ENCODE data around the gene STRN. TPM values are rescaled to one million over a fixed set of nuclear protein-coding genes. Genes with fewer than 3 reads are reported as not detected.

The STRN gene
- total and polyA plus RNA-seq, 2 of the 13 experiments (the other 11 are each of a cell fraction or from before 2014, with no cell fraction given), result 10.4 to 19.3 TPM

- TF ChIP-seq EP300 (IDR thresholded peaks at IDR 0.05; ENCODE audit: low read depth in 2 of 2, low read length in 2 of 2), result no peak
- TF ChIP-seq EP300 (CRISPR knock-in tag; IDR thresholded peaks at IDR 0.05; ENCODE audit: borderline replicate concordance), result no peak
- TF ChIP-seq ATF7 (IDR thresholded peaks at IDR 0.05), result peak; percentile 53; the same call in 1 of the 2 replicates
- no peak for TF ChIP-seq ATF7 (CRISPR knock-in tag; IDR thresholded peaks at IDR 0.05)
- 94% methylated on average over 2 of the region's 2 CpGs for WGBS (ENCODE audit: low lambda C conversion rate)
- H3K4me1 ChIP-seq (ENCODE audit: insufficient read depth, low read length), result peaks cover 26% of the 10 kb centered on the region
- no peaks in the 10 kb centered on the region; a peak in 1 of 5 replicates for H3K36me3 ChIP-seq (replicated peaks in 1 of 2; ENCODE audit: control insufficient read depth in 1 of 2, insufficient read depth in 2 of 2, low read length in 2 of 2)
- no peak overlapping the region for H3K27ac ChIP-seq (ENCODE audit: extremely low read length, insufficient read depth, low read length)
- H3K9me3 ChIP-seq (ENCODE audit: low read length), result no peaks in the 10 kb centered on the region
- ATAC-seq, result peak; percentile 74
- no peak overlapping the region for H2AFZ ChIP-seq (ENCODE audit: low read length)
- H3K4me2 ChIP-seq (ENCODE audit: low read depth, low read length), result no peak overlapping the region
- DNase-seq (ENCODE audit: low spot score), result no peak
- no peak for FAIRE-seq
- ChIA-PET POLR2A (no interaction called here), CTCF (ENCODE audit: low intra/inter-chr PET ratio, low total read pairs) (no interaction called here)
- H4K20me1 ChIP-seq (ENCODE audit: insufficient read depth, low read length), result no peaks in the 10 kb centered on the region
- H3K4me3 ChIP-seq (replicated peaks in 1 of 3; ENCODE audit: insufficient read depth in 1 of 3, low read depth in 2 of 3, low read length in 3 of 3), result no peak overlapping the region
- BruUV-seq (replicated peaks), result no TSS peak
- peaks cover 28% of the 10 kb centered on the region for H3K79me2 ChIP-seq (ENCODE audit: insufficient read depth, low read length)
- in situ Hi-C loops (cut with HindIII; ENCODE audit: extremely low pct_ligation_motif_present, low pct_unique_long_range_greater_than_20kb) (no loop called here), intact Hi-C loops (cut with micrococcal nuclease; ENCODE audit: unreplicated experiment) (no loop called here)
- no peak overlapping the region for H3K9ac ChIP-seq (ENCODE audit: insufficient read depth, low read depth, low read length)
- H3K27me3 ChIP-seq (ENCODE audit: control insufficient read depth in 1 of 2, insufficient read depth in 2 of 2, low read length in 2 of 2), result no peaks in the 10 kb centered on the region
These were observed 6.2 kb downstream of the STRN start for GRCh38 chr2:36960005-36960675.

- Histone ChIP-seq H3K79me2 (ENCODE audit: insufficient read depth, low read length) (peaks cover 19% of the 10 kb centered on the region), H3K4me1 (ENCODE audit: insufficient read depth, low read length) (peaks cover 10% of the 10 kb centered on the region), H3K36me3 (replicated peaks in 1 of 2; ENCODE audit: control insufficient read depth in 1 of 2, insufficient read depth in 2 of 2, low read length in 2 of 2) (peaks cover 0 to 3% of the 10 kb centered on the region in 2 experiments; a peak in 1 of 5 replicates), H3K4me2 (ENCODE audit: low read depth, low read length) (no peak overlapping the region), H3K27ac (ENCODE audit: extremely low read length, insufficient read depth, low read length) (no peak overlapping the region), H3K4me3 (replicated peaks in 1 of 3; ENCODE audit: insufficient read depth in 1 of 3, low read depth in 2 of 3, low read length in 3 of 3) (no peak overlapping the region), H3K9ac (ENCODE audit: insufficient read depth, low read depth, low read length) (no peak overlapping the region), H3K9me3 (ENCODE audit: low read length) (no peaks in the 10 kb centered on the region), H3K27me3 (ENCODE audit: control insufficient read depth in 1 of 2, insufficient read depth in 2 of 2, low read length in 2 of 2) (no peaks in the 10 kb centered on the region), H4K20me1 (ENCODE audit: insufficient read depth, low read length) (no peaks in the 10 kb centered on the region; the same call in 1 of the 2 replicates), H2AFZ (ENCODE audit: low read length) (no peak overlapping the region)
- POLR2A ChIA-PET, result no interaction called here
- no peak for TF ChIP-seq CHCHD3 (CRISPR knock-in tag; IDR thresholded peaks at IDR 0.05)
- in situ Hi-C loops (cut with HindIII; ENCODE audit: extremely low pct_ligation_motif_present, low pct_unique_long_range_greater_than_20kb) (no loop called here), intact Hi-C loops (cut with micrococcal nuclease; ENCODE audit: unreplicated experiment) (no loop called here)
- BruUV-seq (replicated peaks), result no TSS peak
- CTCF ChIA-PET (ENCODE audit: low intra/inter-chr PET ratio, low total read pairs), result no interaction called here
- ATAC-seq, result no peak
- 93% methylated on average over 6 of the region's 6 CpGs for WGBS (ENCODE audit: low lambda C conversion rate)
- FAIRE-seq, result no peak
- DNase-seq (ENCODE audit: low spot score), result no peak
These were observed 11.2 kb downstream of the STRN start for GRCh38 chr2:36954977-36955607.
